ENCODE data around the gene POLL.

Gene POLL

GRCh38 chr10:101617824-101618568 is 29.9 kb upstream of the POLL start:
- no peaks in the 10 kb centered on the region for H3K36me3 ChIP-seq (ENCODE audit: control insufficient read depth, insufficient read depth, low read length)
- H3K4me3 ChIP-seq (ENCODE audit: low read depth, low read length): no peak overlapping the region
- H3K9me3 ChIP-seq (ENCODE audit: control insufficient read depth, insufficient read depth, low read length): no peaks in the 10 kb centered on the region
- H3K9ac ChIP-seq (ENCODE audit: low read depth, low read length): no peak overlapping the region
- H3K4me1 ChIP-seq (ENCODE audit: control insufficient read depth, insufficient read depth, low read length): peaks cover 10% of the 10 kb centered on the region
- H3K27me3 ChIP-seq (ENCODE audit: control insufficient read depth, insufficient read depth, low read length): no peaks in the 10 kb centered on the region

GRCh38 chr10:101617102-101617823 is 29.2 kb upstream of the POLL start:
- H3K9ac ChIP-seq (ENCODE audit: low read depth, low read length): no peak overlapping the region
- peaks cover 10% of the 10 kb centered on the region for H3K4me1 ChIP-seq (ENCODE audit: control insufficient read depth, insufficient read depth, low read length)
- no peaks in the 10 kb centered on the region for H3K9me3 ChIP-seq (ENCODE audit: control insufficient read depth, insufficient read depth, low read length)
- H3K27me3 ChIP-seq (ENCODE audit: control insufficient read depth, insufficient read depth, low read length): no peaks in the 10 kb centered on the region
- H3K36me3 ChIP-seq (ENCODE audit: control insufficient read depth, insufficient read depth, low read length): peaks cover 1% of the 10 kb centered on the region
- H3K4me3 ChIP-seq (ENCODE audit: low read depth, low read length): no peak overlapping the region

- no peak overlapping the region for H3K9ac ChIP-seq (ENCODE audit: low read depth, low read length)
- no peaks in the 10 kb centered on the region for H3K9me3 ChIP-seq (ENCODE audit: control insufficient read depth, insufficient read depth, low read length)
Measured at GRCh38 chr10:101616415-101617101, 28.5 kb upstream of the POLL start.

GRCh38 chr10:101615525-101616116 is 27.6 kb upstream of the POLL start:
- Histone ChIP-seq H3K4me3 (ENCODE audit: low read depth, low read length) (no peak overlapping the region), H3K4me1 (ENCODE audit: control insufficient read depth, insufficient read depth, low read length) (peaks cover 10% of the 10 kb centered on the region), H3K27me3 (ENCODE audit: control insufficient read depth, insufficient read depth, low read length) (no peaks in the 10 kb centered on the region), H3K36me3 (ENCODE audit: control insufficient read depth, insufficient read depth, low read length) (peaks cover 18% of the 10 kb centered on the region), H3K9me3 (ENCODE audit: control insufficient read depth, insufficient read depth, low read length) (no peaks in the 10 kb centered on the region), H3K9ac (ENCODE audit: low read depth, low read length) (peak overlapping the region; percentile 37)

More at GRCh38 chr10:101616415-101617101, 28.5 kb upstream of the POLL start:
- peaks cover 10% of the 10 kb centered on the region for H3K4me1 ChIP-seq (ENCODE audit: control insufficient read depth, insufficient read depth, low read length)
- peaks cover 8% of the 10 kb centered on the region for H3K36me3 ChIP-seq (ENCODE audit: control insufficient read depth, insufficient read depth, low read length)
- no peak overlapping the region for H3K4me3 ChIP-seq (ENCODE audit: low read depth, low read length)
- no peaks in the 10 kb centered on the region for H3K27me3 ChIP-seq (ENCODE audit: control insufficient read depth, insufficient read depth, low read length)

- Histone ChIP-seq H3K4me1 (ENCODE audit: control insufficient read depth, insufficient read depth, low read length) (peaks cover 10% of the 10 kb centered on the region), H3K9ac (ENCODE audit: low read depth, low read length) (peak overlapping the region; percentile 37), H3K4me3 (ENCODE audit: low read depth, low read length) (no peak overlapping the region), H3K27me3 (ENCODE audit: control insufficient read depth, insufficient read depth, low read length) (no peaks in the 10 kb centered on the region), H3K36me3 (ENCODE audit: control insufficient read depth, insufficient read depth, low read length) (peaks cover 19% of the 10 kb centered on the region), H3K9me3 (ENCODE audit: control insufficient read depth, insufficient read depth, low read length) (no peaks in the 10 kb centered on the region)
Measured at GRCh38 chr10:101614663-101615524, 26.8 kb upstream of the POLL start.

- Histone ChIP-seq H3K9me3 (ENCODE audit: control insufficient read depth, insufficient read depth, low read length) (no peaks in the 10 kb centered on the region), H3K36me3 (ENCODE audit: control insufficient read depth, insufficient read depth, low read length) (peaks cover 24% of the 10 kb centered on the region), H3K4me3 (ENCODE audit: low read depth, low read length) (no peak overlapping the region), H3K27me3 (ENCODE audit: control insufficient read depth, insufficient read depth, low read length) (no peaks in the 10 kb centered on the region), H3K9ac (ENCODE audit: low read depth, low read length) (no peak overlapping the region), H3K4me1 (ENCODE audit: control insufficient read depth, insufficient read depth, low read length) (peaks cover 8% of the 10 kb centered on the region)
Measured at GRCh38 chr10:101613646-101614045, 25.6 kb upstream of the POLL start.

GRCh38 chr10:101612872-101613271 is 24.8 kb upstream of the POLL start:
- no peak overlapping the region for H3K9ac ChIP-seq (ENCODE audit: low read depth, low read length)
- H3K4me3 ChIP-seq (ENCODE audit: low read depth, low read length): no peak overlapping the region
- no peaks in the 10 kb centered on the region for H3K9me3 ChIP-seq (ENCODE audit: control insufficient read depth, insufficient read depth, low read length)
- peaks cover 8% of the 10 kb centered on the region for H3K4me1 ChIP-seq (ENCODE audit: control insufficient read depth, insufficient read depth, low read length)
- peaks cover 24% of the 10 kb centered on the region for H3K36me3 ChIP-seq (ENCODE audit: control insufficient read depth, insufficient read depth, low read length)
- no peaks in the 10 kb centered on the region for H3K27me3 ChIP-seq (ENCODE audit: control insufficient read depth, insufficient read depth, low read length)

- no peaks in the 10 kb centered on the region for H3K27me3 ChIP-seq (ENCODE audit: control insufficient read depth, insufficient read depth, low read length)
- H3K4me1 ChIP-seq (ENCODE audit: control insufficient read depth, insufficient read depth, low read length): peaks cover 12% of the 10 kb centered on the region
- no peaks in the 10 kb centered on the region for H3K9me3 ChIP-seq (ENCODE audit: control insufficient read depth, insufficient read depth, low read length)
- no peak overlapping the region for H3K9ac ChIP-seq (ENCODE audit: low read depth, low read length)
- peaks cover 24% of the 10 kb centered on the region for H3K36me3 ChIP-seq (ENCODE audit: control insufficient read depth, insufficient read depth, low read length)
- H3K4me3 ChIP-seq (ENCODE audit: low read depth, low read length): no peak overlapping the region
Measured at GRCh38 chr10:101612086-101612485, 24.0 kb upstream of the POLL start.

GRCh38 chr10:101611096-101611905 is 23.2 kb upstream of the POLL start:
- H3K9me3 ChIP-seq (ENCODE audit: control insufficient read depth, insufficient read depth, low read length): no peaks in the 10 kb centered on the region
- no peak overlapping the region for H3K9ac ChIP-seq (ENCODE audit: low read depth, low read length)
- no peaks in the 10 kb centered on the region for H3K27me3 ChIP-seq (ENCODE audit: control insufficient read depth, insufficient read depth, low read length)
- peaks cover 24% of the 10 kb centered on the region for H3K36me3 ChIP-seq (ENCODE audit: control insufficient read depth, insufficient read depth, low read length)
- H3K4me1 ChIP-seq (ENCODE audit: control insufficient read depth, insufficient read depth, low read length): peaks cover 15% of the 10 kb centered on the region
- H3K4me3 ChIP-seq (ENCODE audit: low read depth, low read length): no peak overlapping the region

- Histone ChIP-seq H3K9ac (ENCODE audit: low read depth, low read length) (no peak overlapping the region), H3K4me1 (ENCODE audit: control insufficient read depth, insufficient read depth, low read length) (peaks cover 8% of the 10 kb centered on the region), H3K27me3 (ENCODE audit: control insufficient read depth, insufficient read depth, low read length) (no peaks in the 10 kb centered on the region), H3K9me3 (ENCODE audit: control insufficient read depth, insufficient read depth, low read length) (no peaks in the 10 kb centered on the region), H3K4me3 (ENCODE audit: low read depth, low read length) (no peak overlapping the region), H3K36me3 (ENCODE audit: control insufficient read depth, insufficient read depth, low read length) (peaks cover 24% of the 10 kb centered on the region)
Measured at GRCh38 chr10:101609481-101609880, 21.4 kb upstream of the POLL start.

Data from iPS-15b (cell line).